ENCODE data around the gene RALGDS. TPM values are rescaled to one million over a fixed set of nuclear protein-coding genes. Genes with fewer than 3 reads are reported as not detected.

The RALGDS gene
- total and polyA plus RNA-seq, 9 of the 15 experiments (the other 6 are each of a cell fraction or from before 2014, with no cell fraction given), result 0.75 to 43.3 (median 27.1) TPM

GRCh38 chr9:133089271-133089671 lies 31.8 kb downstream of the RALGDS start:
- H3K4me2 ChIP-seq (ENCODE audit: insufficient read depth, low read length), result no peak overlapping the region
- H3K79me2 ChIP-seq (ENCODE audit: control insufficient read depth, insufficient read depth, low read length), result no peaks in the 10 kb centered on the region
- H2AFZ ChIP-seq (ENCODE audit: low read depth, low read length), result no peak overlapping the region
- 25% methylated on average over 6 of the region's 6 CpGs for WGBS (ENCODE audit: insufficient coverage, low coverage, missing lambda C conversion rate)
- peak; percentile 94 for ATAC-seq
- H3K9me1 ChIP-seq (ENCODE audit: control insufficient read depth, insufficient read depth, low read length), result no peaks in the 10 kb centered on the region
- FAIRE-seq, result peak; percentile 88
- H3K4me1 ChIP-seq (replicated peaks in 1 of 2; ENCODE audit: control insufficient read depth in 2 of 2, insufficient read depth in 2 of 2, low read length in 2 of 2), result no peaks in the 10 kb centered on the region; a peak in 1 of 5 replicates
- H3K9ac ChIP-seq (ENCODE audit: insufficient read depth in 1 of 2, low read depth in 2 of 2, low read length in 2 of 2), result no peak overlapping the region; a peak in 1 of 4 replicates
- no peaks in the 10 kb centered on the region for H3K36me3 ChIP-seq (ENCODE audit: control insufficient read depth, insufficient read depth, low read length)
- no peak overlapping the region for H3K4me3 ChIP-seq
- BruUV-seq (replicated peaks), result no TSS peak
- POLR2A ChIA-PET, result interaction anchor here (1.2 to 1.4 kb wide), 4 partner anchors 10 to 58 kb away, joined by 3 to 8 read pairs (median 4); no protein-coding TSS in a partner anchor
- intact Hi-C loops (cut with micrococcal nuclease), result no loop called here
- DNase-seq (ENCODE audit: extremely low read depth in 1 of 4, low spot score in 3 of 4), result peak in 2 of 4 experiments; percentile 59 to 70
- CTCF ChIA-PET (ENCODE audit: low intra/inter-chr PET ratio), result no interaction called here
- in situ Hi-C loops (cut with MboI), result no loop called here
- no peaks in the 10 kb centered on the region for H4K20me1 ChIP-seq (replicated peaks; ENCODE audit: control insufficient read depth, insufficient read depth, low read length)
- H3K9me3 ChIP-seq (replicated peaks; ENCODE audit: control insufficient read depth, insufficient read depth, low read depth, low read length), result no peaks in the 10 kb centered on the region
- H3K27ac ChIP-seq (ENCODE audit: extremely low read depth, low read depth, low read length), result no peak overlapping the region
- H3K27me3 ChIP-seq (ENCODE audit: control insufficient read depth in 2 of 2, insufficient read depth in 2 of 2, low read length in 2 of 2), result no peaks in the 10 kb centered on the region
- TF ChIP-seq CBX5 (IDR thresholded peaks at IDR 0.05; ENCODE audit: borderline replicate concordance, low read depth) (no peak), NR2C1 (IDR thresholded peaks at IDR 0.05) (peak; percentile 62; the same call in 1 of the 2 replicates), NR2C1 (tag; IDR thresholded peaks at IDR 0.05) (no peak), ZNF583 (CRISPR knock-in tag; IDR thresholded peaks at IDR 0.05) (no peak), CBFA2T3 (IDR thresholded peaks at IDR 0.05) (peak; percentile 16; the same call in 1 of the 2 replicates), ZNF707 (CRISPR knock-in tag; conservative IDR thresholded peaks at IDR 0.05) (no peak), TGIF2 (CRISPR knock-in tag; IDR thresholded peaks at IDR 0.05) (no peak), TSHZ1 (CRISPR knock-in tag; IDR thresholded peaks at IDR 0.05) (no peak), RBM25 (IDR thresholded peaks at IDR 0.05; ENCODE audit: low read depth, low read length, severe bottlenecking) (peak; percentile 44), TAL1 (IDR thresholded peaks at IDR 0.05) (no peak), ZNF75A (CRISPR knock-in tag; IDR thresholded peaks at IDR 0.05) (no peak), JUNB (CRISPR knock-in tag; conservative IDR thresholded peaks at IDR 0.05) (no peak), CHD4 (IDR thresholded peaks at IDR 0.05; ENCODE audit: insufficient read depth, insufficient replicate concordance, low read depth, low read length, poor library complexity, severe bottlenecking) (no peak), PKNOX1 (IDR thresholded peaks at IDR 0.05) (peak; percentile 91), CREBBP (IDR thresholded peaks at IDR 0.05; ENCODE audit: low read depth, low read length) (no peak), ZNF76 (CRISPR knock-in tag; IDR thresholded peaks at IDR 0.05; ENCODE audit: borderline replicate concordance) (no peak), PHF20 (IDR thresholded peaks at IDR 0.05; ENCODE audit: partially characterized antibody) (no peak), ZKSCAN3 (CRISPR knock-in tag; IDR thresholded peaks at IDR 0.05) (no peak), KDM1A (IDR thresholded peaks at IDR 0.05) (peak; percentile 21 to 51; a peak in 1 of 4 replicates), NFYB (IDR thresholded peaks at IDR 0.05; ENCODE audit: extremely low read depth, insufficient read length) (peak; percentile 54), SMAD1 (IDR thresholded peaks at IDR 0.05; ENCODE audit: low read depth, low read length, partially characterized antibody) (no peak)
